Aorta (tissue), 5 donors: ENCODE results near the gene CCDC116. TPM values are rescaled to one million over a fixed set of nuclear protein-coding genes. Genes with fewer than 3 reads are reported as not detected.
"Not testable (repeated sequence)": the region's sequence is repeated elsewhere in the genome, so short reads cannot be mapped to it uniquely, and the experiment has no call there.

Source experiments
- ATAC-seq: fragments of 200-7000 bp; cut with Tn5 transposase; one replicate; pipeline ENCODE4 v1.9.1; 2022; ENCODE audit warnings: moderate library complexity; ENCODE audit not compliant: low FRiP score
- DNase-seq, 2 donors: peaks; one replicate each; pipeline ENCODE4 v3.0.0-alpha.2; 2020
- H3K27ac ChIP-seq, 2 donors: one replicate each; pipeline ENCODE4 v1.5.1; 2013; ENCODE audit warnings: low read length in 2 of 2, mild to moderate bottlenecking in 2 of 2, moderate library complexity in 2 of 2, control low read depth in 1 of 2, inconsistent platforms in 1 of 2, low read depth in 1 of 2
- H3K27me3 ChIP-seq, 2 donors: one replicate each; pipeline ENCODE4 v1.6.1; 2013; ENCODE audit warnings: control low read depth in 1 of 2, low read length in 1 of 2, mild to moderate bottlenecking in 1 of 2, moderate library complexity in 1 of 2; ENCODE audit not compliant: insufficient read depth in 2 of 2, control insufficient read depth in 1 of 2
- H3K36me3 ChIP-seq, 2 donors: one replicate each; pipeline ENCODE4 v1.6.1; 2013; ENCODE audit warnings: control low read depth in 1 of 2, low read length in 1 of 2, mild to moderate bottlenecking in 1 of 2; ENCODE audit not compliant: insufficient read depth in 2 of 2, control insufficient read depth in 1 of 2
- H3K4me1 ChIP-seq, 2 donors: one replicate each; pipeline ENCODE4 v1.6.1; 2013; ENCODE audit warnings: low read length in 2 of 2, control low read depth in 1 of 2, mild to moderate bottlenecking in 1 of 2, moderate library complexity in 1 of 2; ENCODE audit not compliant: insufficient read depth in 2 of 2, control insufficient read depth in 1 of 2
- H3K4me3 ChIP-seq, 2 donors: one replicate each; pipeline ENCODE4 v1.5.1; 2013; ENCODE audit warnings: low read length in 2 of 2, control low read depth in 1 of 2, mild to moderate bottlenecking in 1 of 2
- H3K9me3 ChIP-seq: one replicate; pipeline ENCODE4 v1.6.1; 2013; ENCODE audit warnings: mild to moderate bottlenecking, low read length; ENCODE audit not compliant: control insufficient read depth
- WGBS, 2 donors: extraction: QIAGEN DNeasy Blood & Tissue Kit; methylation state at CpG; one replicate each; pipeline ENCODE4 v1.1.7; 2013; 5-methylcytosine and 5-hydroxymethylcytosine counted together
- intact Hi-C, 2 donors: fragments of 100-400 bp; cut with DNase I; formaldehyde crosslinking; loops; one replicate each; pipeline versions ENCODE4 v1.14.2 to v1.15.0; 2022
- polyA plus RNA-seq, 2 donors: library from polyadenylated mRNA; stranded (reverse); fragments of 200-250 nt; gene quantifications; one replicate each; pipeline ENCODE4 v1.2.3, GENCODE V29; 2013
- total RNA-seq, 2 donors: library from RNA; stranded (reverse); fragmentation: NEBNext Ultra II Directional; extraction: Animal tissue kit (Norgen Biotek cat#: 25700); gene quantifications; one replicate each; pipeline ENCODE4 v1.2.1, GENCODE V29; 2021
- donor health status: healthy with polysubstance abuse.
- donor health status: Bipolar disorder and iron deficiency.
- donor health status: DM: no; HTN: no; CAD: no.
- donor health status: DM: no; HTN: no; CAD: no.
- donor health status: DM: yes; HTN: yes; CAD: no.

Gene CCDC116
- total and polyA plus RNA-seq, 4 donors, result 1.0 to 2.5 (median 1.8) TPM; not detected in 1

- no peak overlapping the region for H3K4me3 ChIP-seq
- peaks cover 0 to 6% of the 10 kb centered on the region in 2 donors for H3K4me1 ChIP-seq
- intact Hi-C loops, result no loop called here
- 83 to 87% methylated on average over 3 of the region's 3 CpGs for WGBS, 2 donors
- no peaks in the 10 kb centered on the region for H3K9me3 ChIP-seq
- H3K27ac ChIP-seq, result no peak overlapping the region
- no peaks in the 10 kb centered on the region for H3K27me3 ChIP-seq
- peaks cover 5 to 9% of the 10 kb centered on the region in 2 donors for H3K36me3 ChIP-seq
- ATAC-seq (no peak), DNase-seq (no peak)
Measured at GRCh38 chr22:21592422-21592821, 40.1 kb upstream of the CCDC116 start.

- Histone ChIP-seq H3K36me3 (peaks cover 5 to 9% of the 10 kb centered on the region in 2 donors), H3K27me3 (no peaks in the 10 kb centered on the region), H3K27ac (no peak overlapping the region), H3K4me3 (no peak overlapping the region), H3K9me3 (no peaks in the 10 kb centered on the region), H3K4me1 (peaks cover 0 to 6% of the 10 kb centered on the region in 2 donors)
- ATAC-seq (no peak), DNase-seq (no peak)
- 62 to 64% methylated on average over 11 of the region's 11 CpGs for WGBS, 2 donors
- intact Hi-C loops, result no loop called here
Measured at GRCh38 chr22:21593406-21594232, 38.9 kb upstream of the CCDC116 start.

- Histone ChIP-seq H3K4me3 (no peak overlapping the region), H3K4me1 (peaks cover 0 to 6% of the 10 kb centered on the region in 2 donors), H3K27me3 (no peaks in the 10 kb centered on the region), H3K27ac (no peak overlapping the region), H3K9me3 (no peaks in the 10 kb centered on the region), H3K36me3 (peaks cover 5 to 9% of the 10 kb centered on the region in 2 donors)
- DNase-seq (no peak), ATAC-seq (no peak)
- 60 to 66% methylated on average over 5 of the region's 5 CpGs for WGBS, 2 donors
- intact Hi-C loops, result no loop called here
Measured at GRCh38 chr22:21594865-21595452, 37.6 kb upstream of the CCDC116 start.

GRCh38 chr22:21596356-21597135 is 36.0 kb upstream of the CCDC116 start:
- intact Hi-C loops, H3K9me3 ChIP-seq, ATAC-seq, H3K36me3 ChIP-seq, H3K4me3 ChIP-seq, H3K27ac ChIP-seq, DNase-seq, H3K4me1 ChIP-seq, H3K27me3 ChIP-seq: not testable (repeated sequence)
- 96% methylated on average over 13 of the region's 13 CpGs for WGBS, 2 donors

- intact Hi-C loops, result loop anchor here in 1 of 2 donors (2.0 kb wide), 1 partner anchor 24 kb away; no protein-coding TSS in a partner anchor
- Histone ChIP-seq H3K27me3 (no peaks in the 10 kb centered on the region), H3K36me3 (peaks cover 5 to 6% of the 10 kb centered on the region in 2 donors), H3K4me1 (no peaks in the 10 kb centered on the region), H3K4me3 (no peak overlapping the region), H3K9me3 (no peaks in the 10 kb centered on the region), H3K27ac (no peak overlapping the region)
- no peak for DNase-seq
- no peak for ATAC-seq
- 88 to 94% methylated on average over 3 of the region's 3 CpGs for WGBS, 2 donors
Measured at GRCh38 chr22:21598302-21598701, 34.3 kb upstream of the CCDC116 start.

GRCh38 chr22:21599053-21599893 is 33.3 kb upstream of the CCDC116 start:
- Histone ChIP-seq H3K27ac (no peak overlapping the region), H3K9me3 (no peaks in the 10 kb centered on the region), H3K4me3 (no peak overlapping the region), H3K4me1 (no peaks in the 10 kb centered on the region), H3K36me3 (peaks cover 2 to 5% of the 10 kb centered on the region in 2 donors), H3K27me3 (no peaks in the 10 kb centered on the region)
- WGBS, 2 donors, result 47 to 49% methylated on average over 6 of the region's 6 CpGs
- ATAC-seq (no peak), DNase-seq (no peak)
- intact Hi-C loops, result loop anchor here in 1 of 2 donors (2.0 kb wide), 1 partner anchor 24 kb away; no protein-coding TSS in a partner anchor

GRCh38 chr22:21602579-21602978 is 30.0 kb upstream of the CCDC116 start:
- intact Hi-C loops, result no loop called here
- WGBS, 2 donors, result 86 to 92% methylated on average over 6 of the region's 6 CpGs
- no peaks in the 10 kb centered on the region for H3K4me1 ChIP-seq

GRCh38 chr22:21603973-21604372 is 28.6 kb upstream of the CCDC116 start:
- WGBS, 2 donors, result 87 to 88% methylated on average over 9 of the region's 9 CpGs
- H3K4me1 ChIP-seq, result no peaks in the 10 kb centered on the region
- no peaks in the 10 kb centered on the region for H3K9me3 ChIP-seq
- no peaks in the 10 kb centered on the region for H3K36me3 ChIP-seq
- no peak overlapping the region for H3K4me3 ChIP-seq
- H3K27ac ChIP-seq, result no peak overlapping the region
- ATAC-seq (no peak), DNase-seq (no peak)
- H3K27me3 ChIP-seq, result no peaks in the 10 kb centered on the region
- intact Hi-C loops, result no loop called here

More at GRCh38 chr22:21602579-21602978, 30.0 kb upstream of the CCDC116 start:
- Histone ChIP-seq H3K4me3 (no peak overlapping the region), H3K36me3 (no peaks in the 10 kb centered on the region), H3K27me3 (no peaks in the 10 kb centered on the region), H3K9me3 (no peaks in the 10 kb centered on the region), H3K27ac (no peak overlapping the region)
- DNase-seq (no peak), ATAC-seq (no peak)
